Naive thymus-derived CD4-positive, alpha-beta T cell (primary cell): Measurements from ENCODE around the gene RABGGTA. TPM values are rescaled to one million over a fixed set of nuclear protein-coding genes. Genes with fewer than 3 reads are reported as not detected.

Source experiments
- ATAC-seq: fragments of 150-1000 bp; cut with Tn5 transposase; 2 replicates; pipeline ENCODE4 v1.10.0; 2021; ENCODE audit warnings: mild to moderate bottlenecking, moderate library complexity
- CTCF ChIA-PET: fragments of 350-600 bp; sonication (Branson Sonifier 250); formaldehyde crosslinking; loops from one replicate; lab custom pipeline; 2021; ENCODE audit warnings: antibody characterized with exemption; lab: Charles Lee
- POLR2A ChIA-PET: fragments of 350-600 bp; sonication (Branson Sonifier 250); formaldehyde crosslinking; loops from one replicate; lab custom pipeline; 2021; ENCODE audit warnings: antibody characterized with exemption, inconsistent platforms; lab: Charles Lee
- DNase-seq, 9 donors: peaks; one replicate each; pipeline versions ENCODE4 v3.0.0 to v3.0.0-alpha.2; 2020 to 2022; ENCODE audit warnings: mixed read lengths in 1 of 9
- H3K27ac ChIP-seq: one replicate; pipeline ENCODE4 v1.7.0; 2013; ENCODE audit warnings: mild to moderate bottlenecking, low read depth, low read length, moderate library complexity
- H3K27me3 ChIP-seq, 2 donors: one replicate each; pipeline ENCODE4 v1.7.0; 2013; ENCODE audit warnings: low read length in 2 of 2, mild to moderate bottlenecking in 2 of 2, moderate library complexity in 2 of 2; ENCODE audit not compliant: control insufficient read depth in 2 of 2, insufficient read depth in 2 of 2
- H3K36me3 ChIP-seq, 3 experiments: 1 replicate in 2 of 3; 2 replicates in 1 of 3; pipeline ENCODE4 v1.7.0; 2013; ENCODE audit warnings: low read length in 3 of 3, mild to moderate bottlenecking in 3 of 3, moderate library complexity in 1 of 3; ENCODE audit not compliant: insufficient read depth in 3 of 3, control insufficient read depth in 2 of 3
- H3K4me1 ChIP-seq, 2 donors: one replicate each; pipeline ENCODE4 v1.7.0; 2013; ENCODE audit warnings: low read length in 2 of 2, mild to moderate bottlenecking in 2 of 2, moderate library complexity in 1 of 2; ENCODE audit not compliant: control insufficient read depth in 2 of 2, insufficient read depth in 2 of 2
- H3K4me3 ChIP-seq: 2 replicates; pipeline ENCODE4 v1.7.0; 2013; ENCODE audit warnings: mild to moderate bottlenecking, low read length
- H3K9me3 ChIP-seq, 3 experiments: 1 replicate in 2 of 3; 2 replicates in 1 of 3; pipeline ENCODE4 v1.7.0; 2013; ENCODE audit warnings: low read length in 3 of 3; ENCODE audit not compliant: control insufficient read depth in 2 of 3
- H3K27ac Mint-ChIP-seq, 9 donors: one replicate each; pipeline ENCODE4 v1.8.0; 2020 to 2022; ENCODE audit warnings: mixed read lengths in 9 of 9, mild to moderate bottlenecking in 8 of 9, moderate library complexity in 5 of 9, inconsistent platforms in 2 of 9
- H3K27me3 Mint-ChIP-seq, 5 donors: one replicate each; pipeline ENCODE4 v1.8.0; 2021 to 2022; ENCODE audit warnings: mixed read lengths in 5 of 5, mild to moderate bottlenecking in 1 of 5
- H3K36me3 Mint-ChIP-seq, 5 donors: one replicate each; pipeline ENCODE4 v1.8.0; 2020 to 2022; ENCODE audit warnings: mixed read lengths in 5 of 5, mild to moderate bottlenecking in 3 of 5, inconsistent platforms in 1 of 5
- H3K4me1 Mint-ChIP-seq, 7 donors: one replicate each; pipeline ENCODE4 v1.8.0; 2020 to 2022; ENCODE audit warnings: mixed read lengths in 7 of 7, mild to moderate bottlenecking in 3 of 7, inconsistent platforms in 1 of 7
- H3K4me3 Mint-ChIP-seq, 10 donors: one replicate each; pipeline ENCODE4 v1.8.0; 2020 to 2022; ENCODE audit warnings: mild to moderate bottlenecking in 10 of 10, mixed read lengths in 10 of 10, moderate library complexity in 6 of 10, inconsistent platforms in 2 of 10
- H3K9me3 Mint-ChIP-seq, 11 donors: one replicate each; pipeline ENCODE4 v1.8.0; 2020 to 2022; ENCODE audit warnings: mixed read lengths in 11 of 11, mild to moderate bottlenecking in 4 of 11, inconsistent platforms in 1 of 11, moderate library complexity in 1 of 11
- intact Hi-C, 2 donors: fragments of 100-400 bp; cut with micrococcal nuclease; formaldehyde crosslinking; loops; one replicate each; pipeline ENCODE4 v1.15.1; 2023
- polyA plus RNA-seq, 2 donors: library from polyadenylated mRNA; unstranded; fragments of 300-500 nt; fragmentation: Illumina TruSeq; gene quantifications; one replicate each; pipeline ENCODE4 v1.2.3, GENCODE V29; 2021
- total RNA-seq, 6 experiments: library from RNA in 5 of 6; stranded (reverse) in 5 of 6; gene quantifications; 1 replicate in 5 of 6; 2 replicates in 1 of 6; pipeline ENCODE4 v1.2.3 and lab custom pipeline; 2021 to 2026

Gene RABGGTA
- total and polyA plus RNA-seq, 7 experiments from 2014 or later: 17.9 to 76.5 (median 54.3) TPM

GRCh38 chr14:24232645-24233537 is 38.5 kb downstream of the RABGGTA start, which contains the start of gene GMPR2:
Gene GMPR2 (plus strand): TSS chr14:24232929. CDS start chr14:24233254, 325 bp downstream.
- CTCF ChIA-PET: interaction anchor here (1.1 to 1.8 kb wide), 3 partner anchors 9 to 18 kb away, joined by 3 to 6 read pairs (median 3); partner anchors contain the start of genes MDP1 and TINF2
- Histone ChIP-seq H3K27ac (peak within 1 kb of the TSS; percentile 89), H3K27me3 (no peaks in the 10 kb centered on the region), H3K4me1 (peaks cover 10 to 27% of the 10 kb centered on the region in 2 donors), H3K9me3 (no peaks in the 10 kb centered on the region), H3K4me3 (peak within 1 kb of the TSS; percentile 99), H3K36me3 (peaks cover 0 to 35% (median 10%) of the 10 kb centered on the region in 3 experiments)
- Mint-ChIP-seq H3K9me3 (no peaks in the 10 kb centered on the region), H3K4me3 (peak within 1 kb of the TSS; percentile 86 to 100 (median 96)), H3K27ac (peak within 1 kb of the TSS; percentile 89 to 98 (median 93)), H3K27me3 (no peaks in the 10 kb centered on the region), H3K4me1 (peaks cover 37 to 81% (median 65%) of the 10 kb centered on the region in 7 donors), H3K36me3 (peaks cover 7 to 30% (median 25%) of the 10 kb centered on the region in 5 donors)
- peak in 1 of 9 donors; percentile 33 for DNase-seq
- ATAC-seq: peak; percentile 30
- intact Hi-C loops: loop anchor here (1.0 to 2.0 kb wide), 14 partner anchors 9 to 218 kb away; partner anchors contain the start of genes IPO4 (in 2 of the 2), IRF9 (in 2 of the 2), MDP1 (in 2 of the 2) and RABGGTA (in 2 of the 2)
- POLR2A ChIA-PET: interaction anchor here (0.9 to 3.2 kb wide), 14 partner anchors 9 to 198 kb away, joined by 3 to 49 read pairs (median 4); partner anchors contain the start of genes CHMP4A, DHRS1, IRF9 and MDP1

- peaks cover 11 to 27% of the 10 kb centered on the region in 2 donors for H3K4me1 ChIP-seq
- intact Hi-C loops: loop anchor here (1.0 to 2.0 kb wide), 14 partner anchors 10 to 217 kb away; partner anchors contain the start of genes IPO4 (in 2 of the 2), IRF9 (in 2 of the 2), MDP1 (in 2 of the 2) and RABGGTA (in 2 of the 2)
- no peaks in the 10 kb centered on the region for H3K9me3 ChIP-seq
- ATAC-seq: peak; percentile 91
- no peaks in the 10 kb centered on the region for H3K27me3 ChIP-seq
- no peaks in the 10 kb centered on the region for H3K27me3 Mint-ChIP-seq
- no peaks in the 10 kb centered on the region for H3K9me3 Mint-ChIP-seq
- peak within 1 kb of the TSS; percentile 89 for H3K27ac ChIP-seq
- peaks cover 11 to 24% (median 23%) of the 10 kb centered on the region in 5 donors for H3K36me3 Mint-ChIP-seq
- peak within 1 kb of the TSS; percentile 99 for H3K4me3 ChIP-seq
- H3K27ac Mint-ChIP-seq: peak within 1 kb of the TSS; percentile 89 to 98 (median 93)
- H3K4me3 Mint-ChIP-seq: peak within 1 kb of the TSS; percentile 86 to 100 (median 96)
- DNase-seq: peak; percentile 72 to 91 (median 88)
- CTCF ChIA-PET: interaction anchor here (1.8 kb wide), 1 partner anchor 10 kb away, joined by 6 read pairs; the partner anchor contains the start of gene TINF2
- POLR2A ChIA-PET: interaction anchor here (0.9 to 3.2 kb wide), 9 partner anchors 10 to 199 kb away, joined by 3 to 49 read pairs (median 4); partner anchors contain the start of genes CHMP4A, MDP1, TINF2 and TM9SF1
- peaks cover 36 to 79% (median 63%) of the 10 kb centered on the region in 7 donors for H3K4me1 Mint-ChIP-seq
- H3K36me3 ChIP-seq: peaks cover 0 to 28% (median 10%) of the 10 kb centered on the region in 3 experiments
Measured at GRCh38 chr14:24232121-24232644, 39.2 kb downstream of the RABGGTA start, which contains the start of gene NEDD8. Gene NEDD8 (minus strand): TSS chr14:24232367. CDS start chr14:24232267, 100 bp downstream.

- Mint-ChIP-seq H3K4me1 (peaks cover 37 to 79% (median 63%) of the 10 kb centered on the region in 7 donors), H3K36me3 (peaks cover 13 to 22% (median 21%) of the 10 kb centered on the region in 5 donors), H3K9me3 (no peaks in the 10 kb centered on the region), H3K27ac (peak overlapping the region; percentile 89 to 98 (median 93)), H3K27me3 (no peaks in the 10 kb centered on the region), H3K4me3 (peak overlapping the region; percentile 86 to 100 (median 96))
- POLR2A ChIA-PET: interaction anchor here (0.5 to 1.4 kb wide), 11 partner anchors 11 to 134 kb away, joined by 3 to 9 read pairs (median 3); partner anchors contain the start of genes CHMP4A, DCAF11, MDP1 and TINF2
- Histone ChIP-seq H3K27ac (peak overlapping the region; percentile 89), H3K4me3 (peak overlapping the region; percentile 99), H3K27me3 (no peaks in the 10 kb centered on the region), H3K4me1 (peaks cover 15 to 27% of the 10 kb centered on the region in 2 donors), H3K36me3 (peaks cover 0 to 21% (median 8%) of the 10 kb centered on the region in 3 experiments), H3K9me3 (no peaks in the 10 kb centered on the region)
- intact Hi-C loops: loop anchor here (1.0 to 2.0 kb wide), 14 partner anchors 11 to 217 kb away; partner anchors contain the start of genes IPO4 (in 2 of the 2), IRF9 (in 2 of the 2), MDP1 (in 2 of the 2) and RABGGTA (in 2 of the 2)
- peak in 1 of 9 donors; percentile 12 for DNase-seq
- CTCF ChIA-PET: interaction anchor here (1.7 kb wide), 1 partner anchor 11 kb away, joined by 6 read pairs; the partner anchor contains the start of gene TINF2
- peak; percentile 6 for ATAC-seq
Measured at GRCh38 chr14:24231263-24232120, 39.9 kb downstream of the RABGGTA start.

GRCh38 chr14:24228902-24229301 is 42.5 kb downstream of the RABGGTA start:
- peaks cover 0 to 10% (median 6%) of the 10 kb centered on the region in 3 experiments for H3K36me3 ChIP-seq
- DNase-seq (no peak), ATAC-seq (no peak)
- Mint-ChIP-seq H3K4me3 (no peak overlapping the region), H3K4me1 (peaks cover 25 to 68% (median 55%) of the 10 kb centered on the region in 7 donors), H3K9me3 (no peaks in the 10 kb centered on the region), H3K27me3 (no peaks in the 10 kb centered on the region), H3K27ac (peak overlapping the region in 3 of 9 donors; percentile 26 to 53 (median 52)), H3K36me3 (peaks cover 6 to 14% (median 8%) of the 10 kb centered on the region in 5 donors)
- no peak overlapping the region for H3K4me3 ChIP-seq
- intact Hi-C loops: no loop called here
- no peaks in the 10 kb centered on the region for H3K9me3 ChIP-seq
- CTCF ChIA-PET: interaction anchor here (0.7 to 1.0 kb wide), 2 partner anchors 14 to 23 kb away, joined by 3 to 5 read pairs; partner anchors contain the start of gene TINF2
- H3K4me1 ChIP-seq: peaks cover 15 to 22% of the 10 kb centered on the region in 2 donors
- POLR2A ChIA-PET: interaction anchor here (0.6 to 1.8 kb wide), 5 partner anchors 9 to 17 kb away, joined by 3 to 6 read pairs (median 4); partner anchors contain the start of genes MDP1 and TINF2
- no peak overlapping the region for H3K27ac ChIP-seq
- no peaks in the 10 kb centered on the region for H3K27me3 ChIP-seq

- ChIA-PET POLR2A (interaction anchor here (0.8 to 4.1 kb wide), 2 partner anchors 12 to 15 kb away, joined by 3 to 16 read pairs; partner anchors contain the start of gene TINF2), CTCF (interaction anchor here (0.7 to 1.3 kb wide), 2 partner anchors 15 to 105 kb away, joined by 4 to 5 read pairs; partner anchors contain the start of gene TINF2)
- Mint-ChIP-seq H3K9me3 (no peaks in the 10 kb centered on the region), H3K27me3 (no peaks in the 10 kb centered on the region), H3K4me1 (peaks cover 19 to 47% (median 37%) of the 10 kb centered on the region in 7 donors), H3K27ac (peak overlapping the region in 1 of 9 donors; percentile 6), H3K36me3 (peaks cover 5 to 14% (median 6%) of the 10 kb centered on the region in 5 donors), H3K4me3 (no peak overlapping the region)
- intact Hi-C loops: no loop called here
- Histone ChIP-seq H3K36me3 (peaks cover 0 to 6% (median 4%) of the 10 kb centered on the region in 3 experiments), H3K9me3 (no peaks in the 10 kb centered on the region), H3K4me1 (peaks cover 8 to 12% of the 10 kb centered on the region in 2 donors), H3K4me3 (no peak overlapping the region), H3K27me3 (no peaks in the 10 kb centered on the region), H3K27ac (no peak overlapping the region)
- ATAC-seq (no peak), DNase-seq (no peak)
Measured at GRCh38 chr14:24226473-24226872, 44.9 kb downstream of the RABGGTA start.
